Fibroblast of lung (primary cell): ENCODE data around the gene TUBB2A. TPM values are rescaled to one million over a fixed set of nuclear protein-coding genes. Genes with fewer than 3 reads are reported as not detected.
"Not testable (repeated sequence)": the region's sequence is repeated elsewhere in the genome, so short reads cannot be mapped to it uniquely, and the experiment has no call there.

Experiments used
- DNase-seq, 2 donors: peaks; one replicate each; pipeline versions ENCODE4 v3.0.0 to v3.0.0-alpha.2; 2010; ENCODE audit warnings: low read depth in 2 of 2
- H2AFZ ChIP-seq: 2 replicates; pipeline ENCODE4 v1.5.1; 2012; ENCODE audit warnings: low read length, control low read depth, inconsistent platforms
- H3K27ac ChIP-seq: 2 replicates; pipeline ENCODE4 v1.5.1; 2011; ENCODE audit warnings: low read length, control low read depth; ENCODE audit not compliant: insufficient read depth
- H3K27me3 ChIP-seq: 2 replicates; pipeline ENCODE4 v1.5.1; 2011; ENCODE audit warnings: mild to moderate bottlenecking, low read length; ENCODE audit not compliant: control insufficient read depth, insufficient read depth
- H3K36me3 ChIP-seq: 2 replicates; pipeline ENCODE4 v1.5.1; 2011; ENCODE audit warnings: low read length; ENCODE audit not compliant: control insufficient read depth, insufficient read depth
- H3K4me1 ChIP-seq: 2 replicates; pipeline ENCODE4 v1.5.1; 2011; ENCODE audit warnings: low read length; ENCODE audit not compliant: control insufficient read depth, insufficient read depth; ENCODE audit errors: extremely low read depth
- H3K4me2 ChIP-seq: 2 replicates; pipeline ENCODE4 v1.5.1; 2011; ENCODE audit warnings: low read length, control low read depth; ENCODE audit not compliant: insufficient read depth; ENCODE audit errors: extremely low read depth
- H3K4me3 ChIP-seq, 4 experiments: fragments of 200-600 bp in 1 of 4; sonication (generic) in 1 of 4; replicated peaks in 1 of 4; 2 replicates each; pipeline ENCODE4 v1.5.1; 2011 to 2016; ENCODE audit warnings: low read length in 4 of 4, low read depth in 3 of 4, mild to moderate bottlenecking in 3 of 4, control low read depth in 2 of 4, inconsistent platforms in 1 of 4, mixed read lengths in 1 of 4; ENCODE audit not compliant: insufficient read depth in 1 of 4; ENCODE audit errors: control extremely low read depth in 1 of 4
- H3K79me2 ChIP-seq: 2 replicates; pipeline ENCODE4 v1.5.1; 2012; ENCODE audit warnings: mild to moderate bottlenecking, low read length, inconsistent platforms; ENCODE audit not compliant: control insufficient read depth, insufficient read depth
- H3K9ac ChIP-seq: 2 replicates; pipeline ENCODE4 v1.5.1; 2011; ENCODE audit warnings: mild to moderate bottlenecking, low read length, control low read depth; ENCODE audit not compliant: insufficient read depth
- H3K9me3 ChIP-seq: 2 replicates; pipeline ENCODE4 v1.5.1; 2012; ENCODE audit warnings: low read depth, low read length; ENCODE audit not compliant: control insufficient read depth, insufficient read depth
- H4K20me1 ChIP-seq: 2 replicates; pipeline ENCODE4 v1.5.1; 2011; ENCODE audit warnings: low read length; ENCODE audit not compliant: control insufficient read depth, insufficient read depth; ENCODE audit errors: extremely low read depth
- CTCF ChIP-seq, 2 donors: IDR thresholded peaks in 1 of 2; conservative IDR thresholded peaks in 1 of 2; 1 replicate in 1 of 2; 2 replicates in 1 of 2; pipeline ENCODE4 v1.5.1; 2011 to 2012; ENCODE audit warnings: low read length in 2 of 2, control low read depth in 1 of 2, inconsistent platforms in 1 of 2, low read depth in 1 of 2, mild to moderate bottlenecking in 1 of 2
- EZH2 ChIP-seq: IDR thresholded peaks from 2 replicates; pipeline ENCODE4 v1.5.1; 2012; ENCODE audit warnings: low read length, control low read depth, mild to moderate bottlenecking; ENCODE audit errors: missing control alignments
- polyA plus RNA-seq, 2 donors: library from polyadenylated mRNA; depleted of rRNA in 1 of 2; stranded (reverse) in 1 of 2; unstranded in 1 of 2; fragments of >200 nt; gene quantifications; 2 replicates each; pipeline ENCODE4 v1.2.1, GENCODE V29; 2011 to 2012; ENCODE audit warnings: missing spikeins in 1 of 2
- total RNA-seq: library from RNA; depleted of rRNA; stranded (reverse); fragments of >200 nt; gene quantifications from 2 replicates; pipeline ENCODE4 v1.2.1, GENCODE V29; 2014

The TUBB2A gene
- total and polyA plus RNA-seq, 2 donors (not counting 1 experiment from before 2014, with no cell fraction given): 54.3 to 133 TPM

- H2AFZ ChIP-seq: no peak overlapping the region
- H3K4me1 ChIP-seq: no peaks in the 10 kb centered on the region
These were observed 4.7 kb upstream of the TUBB2A start for GRCh38 chr6:3162067-3162497.

GRCh38 chr6:3159805-3160781, 2.7 kb upstream of the TUBB2A start:
- H3K27ac ChIP-seq: no peak overlapping the region
- peak in 1 of 2 donors; percentile 83 for DNase-seq

More at GRCh38 chr6:3162067-3162497, 4.7 kb upstream of the TUBB2A start:
- Histone ChIP-seq H3K27me3 (no peaks in the 10 kb centered on the region), H3K4me3 (peak overlapping the region in 2 of 4 experiments; percentile 48 to 64), H3K79me2 (no peaks in the 10 kb centered on the region), H3K9ac (no peak overlapping the region), H3K36me3 (no peaks in the 10 kb centered on the region), H3K27ac (no peak overlapping the region), H3K9me3 (no peaks in the 10 kb centered on the region), H3K4me2 (no peak overlapping the region), H4K20me1 (no peaks in the 10 kb centered on the region)
- DNase-seq: peak in 1 of 2 donors; percentile 34
- TF ChIP-seq CTCF (conservative IDR thresholded peaks at IDR 0.05 in 1 of 2, IDR thresholded peaks at IDR 0.05 in 1 of 2; ENCODE audit: low read depth in 1 of 2, low read length in 2 of 2) (no peak), EZH2 (no peak)

GRCh38 chr6:3156184-3157130, 887 bp downstream of the TUBB2A start:
- not testable (repeated sequence) for H3K9me3 ChIP-seq, H3K36me3 ChIP-seq, H3K4me1 ChIP-seq, H4K20me1 ChIP-seq, H2AFZ ChIP-seq, H3K27me3 ChIP-seq, H3K79me2 ChIP-seq
- Histone ChIP-seq H3K4me3 (peak overlapping the region; percentile 73 to 91 (median 78)), H3K4me2 (peak overlapping the region; percentile 89), H3K27ac (peak overlapping the region; percentile 84), H3K9ac (peak overlapping the region; percentile 96)
- DNase-seq: peak in 1 of 2 donors; percentile 27

More at GRCh38 chr6:3159805-3160781, 2.7 kb upstream of the TUBB2A start:
- TF ChIP-seq CTCF (conservative IDR thresholded peaks at IDR 0.05 in 1 of 2, IDR thresholded peaks at IDR 0.05 in 1 of 2; ENCODE audit: low read depth in 1 of 2, low read length in 2 of 2): no peak
- no peak for TF ChIP-seq EZH2
- H4K20me1 ChIP-seq: no peaks in the 10 kb centered on the region
- peaks cover 5% of the 10 kb centered on the region for H3K79me2 ChIP-seq
- peaks cover 1% of the 10 kb centered on the region for H3K36me3 ChIP-seq
- no peak overlapping the region for H3K9ac ChIP-seq
- H3K4me2 ChIP-seq: no peak overlapping the region
- H3K9me3 ChIP-seq: no peaks in the 10 kb centered on the region
- no peaks in the 10 kb centered on the region for H3K4me1 ChIP-seq
- no peak overlapping the region for H2AFZ ChIP-seq
- H3K27me3 ChIP-seq: no peaks in the 10 kb centered on the region
- H3K4me3 ChIP-seq: no peak overlapping the region

- H2AFZ ChIP-seq, H3K4me1 ChIP-seq, H3K9me3 ChIP-seq, H3K36me3 ChIP-seq, H3K4me2 ChIP-seq, H3K27me3 ChIP-seq, H3K27ac ChIP-seq, H4K20me1 ChIP-seq, H3K9ac ChIP-seq, DNase-seq, H3K79me2 ChIP-seq: not testable (repeated sequence)
- H3K4me3 ChIP-seq: peak overlapping the region in 1 of 4 experiments; percentile 83
These were observed 1.9 kb downstream of the TUBB2A start for GRCh38 chr6:3155416-3155815.
